Common myeloid progenitor, CD34-positive (primary cell): ENCODE results near the gene ZFHX3.

Source experiments
- CTCF ChIA-PET: fragments of 350-600 bp; sonication (Branson Sonifier 250); formaldehyde crosslinking; loops from one replicate; lab custom pipeline; 2021; ENCODE audit warnings: antibody characterized with exemption; lab: Charles Lee
- POLR2A ChIA-PET: fragments of 350-600 bp; sonication (Branson Sonifier 250); formaldehyde crosslinking; loops from one replicate; lab custom pipeline; 2021; ENCODE audit warnings: antibody characterized with exemption; lab: Charles Lee
- DNase-seq, 3 donors: peaks; one replicate each; pipeline versions ENCODE4 v3.0.0 to v3.0.0-alpha.2; 2013
- H3K27ac ChIP-seq, 2 experiments: 1 replicate in 1 of 2; 2 replicates in 1 of 2; pipeline ENCODE4 v1.7.0; 2013; ENCODE audit warnings: inconsistent platforms in 2 of 2, low read length in 2 of 2, mild to moderate bottlenecking in 2 of 2, low read depth in 1 of 2, moderate library complexity in 1 of 2; ENCODE audit not compliant: severe bottlenecking in 2 of 2, insufficient read depth in 1 of 2, poor library complexity in 1 of 2
- H3K27me3 ChIP-seq, 5 experiments: replicated peaks in 2 of 5; 1 replicate in 3 of 5; 2 replicates in 2 of 5; pipeline versions ENCODE4 v1.6.1 to v1.7.0; 2013; ENCODE audit warnings: low read length in 4 of 5, mild to moderate bottlenecking in 2 of 5, moderate library complexity in 2 of 5, inconsistent platforms in 1 of 5; ENCODE audit not compliant: insufficient read depth in 5 of 5, control insufficient read depth in 4 of 5
- H3K36me3 ChIP-seq, 4 experiments: 1 replicate in 2 of 4; 2 replicates in 2 of 4; pipeline versions ENCODE4 v1.6.1 to v1.7.0; 2013; ENCODE audit warnings: low read length in 3 of 4, control low read depth in 1 of 4, mild to moderate bottlenecking in 1 of 4; ENCODE audit not compliant: control insufficient read depth in 4 of 4, insufficient read depth in 4 of 4
- H3K4me1 ChIP-seq, 4 experiments: 1 replicate in 3 of 4; 2 replicates in 1 of 4; pipeline versions ENCODE4 v1.6.1 to v1.7.1; 2013; ENCODE audit warnings: low read length in 3 of 4, mild to moderate bottlenecking in 3 of 4, control low read depth in 1 of 4, inconsistent platforms in 1 of 4, moderate library complexity in 1 of 4; ENCODE audit not compliant: control insufficient read depth in 4 of 4, insufficient read depth in 4 of 4; ENCODE audit errors: control extremely low read depth in 1 of 4
- H3K4me3 ChIP-seq, 7 experiments: 1 replicate in 4 of 7; 2 replicates in 3 of 7; pipeline versions ENCODE4 v1.5.1 to v1.7.0; 2013; ENCODE audit warnings: mild to moderate bottlenecking in 7 of 7, low read length in 6 of 7, moderate library complexity in 6 of 7, inconsistent platforms in 2 of 7, low read depth in 2 of 7, control low read depth in 1 of 7; ENCODE audit not compliant: insufficient read depth in 4 of 7, control insufficient read depth in 1 of 7; ENCODE audit errors: extremely low read depth in 1 of 7
- H3K9me3 ChIP-seq, 5 experiments: 1 replicate in 4 of 5; 2 replicates in 1 of 5; pipeline versions ENCODE4 v1.6.1 to v1.7.1; 2013; ENCODE audit warnings: low read length in 4 of 5, mild to moderate bottlenecking in 2 of 5, inconsistent platforms in 1 of 5, low read depth in 1 of 5, moderate library complexity in 1 of 5; ENCODE audit not compliant: control insufficient read depth in 4 of 5, insufficient read depth in 2 of 5; ENCODE audit errors: control extremely low read depth in 1 of 5
- WGBS: methylation state at CpG from one replicate; pipeline ENCODE4 v1.1.5; 2013; ENCODE audit not compliant: insufficient coverage; 5-methylcytosine and 5-hydroxymethylcytosine counted together

Gene ZFHX3

DNA sequence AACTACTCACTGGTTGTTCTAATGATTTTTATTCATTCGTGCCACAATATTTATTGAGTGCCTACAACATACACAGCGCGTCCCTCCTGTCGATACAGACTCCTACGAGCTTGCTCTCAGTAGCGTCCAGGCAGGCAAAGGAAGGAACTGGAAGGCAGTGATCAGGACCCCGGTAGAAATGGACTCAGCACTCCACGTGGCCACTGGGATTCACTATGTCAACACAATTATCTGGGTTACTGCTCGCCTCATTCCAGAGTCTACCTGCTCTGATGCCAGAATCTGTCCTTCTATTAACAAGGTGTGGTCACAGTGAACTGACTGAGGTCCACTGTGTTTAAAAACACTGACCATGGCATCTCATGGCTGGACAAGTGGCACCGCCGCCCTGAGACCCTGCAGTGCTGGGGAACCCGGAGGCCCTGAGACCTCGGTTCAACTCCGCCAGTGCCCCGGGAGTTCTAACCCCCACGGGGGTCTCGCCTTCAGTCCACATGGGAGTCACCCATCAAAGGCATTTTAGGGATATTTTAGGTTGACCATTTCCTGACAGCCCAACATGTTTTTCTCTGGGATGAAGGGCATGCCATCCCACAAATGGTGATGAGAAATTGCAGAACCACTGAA is 71.4 kb downstream of the ZFHX3 start:
- Histone ChIP-seq H3K9me3 (no peaks in the 10 kb centered on the region), H3K36me3 (no peaks in the 10 kb centered on the region), H3K27ac (no peak overlapping the region), H3K4me1 (peaks cover 0 to 4% (median 0%) of the 10 kb centered on the region in 4 experiments), H3K4me3 (no peak overlapping the region), H3K27me3 (no peaks in the 10 kb centered on the region)
- 94% methylated on average over 17 of the region's 17 CpGs for WGBS
- CTCF ChIA-PET = no interaction called here
- POLR2A ChIA-PET = no interaction called here
- no peak for DNase-seq

- ChIA-PET CTCF (interaction anchor here (0.6 to 1.4 kb wide), 2 partner anchors 11 to 302 kb away, joined by 3 read pairs; no protein-coding TSS in a partner anchor), POLR2A (no interaction called here)
- H3K36me3 ChIP-seq = no peaks in the 10 kb centered on the region
- 100% methylated on average over 2 of the region's 5 CpGs for WGBS
- no peak overlapping the region for H3K4me3 ChIP-seq
- no peak for DNase-seq
- peaks cover 0 to 4% (median 0%) of the 10 kb centered on the region in 4 experiments for H3K4me1 ChIP-seq
- H3K27ac ChIP-seq = no peak overlapping the region
- H3K27me3 ChIP-seq = no peaks in the 10 kb centered on the region
- H3K9me3 ChIP-seq = no peaks in the 10 kb centered on the region
Measured at GRCh38 chr16:72975809-72976437, 72.0 kb downstream of the ZFHX3 start.

GRCh38 chr16:72974142-72974769 is 73.7 kb downstream of the ZFHX3 start:
- DNase-seq = no peak
- Histone ChIP-seq H3K27me3 (no peaks in the 10 kb centered on the region), H3K36me3 (no peaks in the 10 kb centered on the region), H3K4me3 (no peak overlapping the region), H3K4me1 (peaks cover 0 to 6% (median 2%) of the 10 kb centered on the region in 4 experiments), H3K9me3 (no peaks in the 10 kb centered on the region), H3K27ac (no peak overlapping the region)
- POLR2A ChIA-PET = no interaction called here
- CTCF ChIA-PET = interaction anchor here (0.6 to 1.3 kb wide), 3 partner anchors 32 to 141 kb away, joined by 3 to 5 read pairs (median 3); no protein-coding TSS in a partner anchor
- 100% methylated on average over 9 of the region's 13 CpGs for WGBS

GRCh38 chr16:72972878-72973571 is 74.9 kb downstream of the ZFHX3 start:
- no peak for DNase-seq
- H3K27me3 ChIP-seq = no peaks in the 10 kb centered on the region
- ChIA-PET POLR2A (no interaction called here), CTCF (no interaction called here)
- H3K36me3 ChIP-seq = no peaks in the 10 kb centered on the region
- H3K4me1 ChIP-seq = peaks cover 0 to 10% (median 2%) of the 10 kb centered on the region in 4 experiments
- no peaks in the 10 kb centered on the region for H3K9me3 ChIP-seq
- 96% methylated on average over 7 of the region's 7 CpGs for WGBS
- no peak overlapping the region for H3K27ac ChIP-seq
- no peak overlapping the region for H3K4me3 ChIP-seq

DNA sequence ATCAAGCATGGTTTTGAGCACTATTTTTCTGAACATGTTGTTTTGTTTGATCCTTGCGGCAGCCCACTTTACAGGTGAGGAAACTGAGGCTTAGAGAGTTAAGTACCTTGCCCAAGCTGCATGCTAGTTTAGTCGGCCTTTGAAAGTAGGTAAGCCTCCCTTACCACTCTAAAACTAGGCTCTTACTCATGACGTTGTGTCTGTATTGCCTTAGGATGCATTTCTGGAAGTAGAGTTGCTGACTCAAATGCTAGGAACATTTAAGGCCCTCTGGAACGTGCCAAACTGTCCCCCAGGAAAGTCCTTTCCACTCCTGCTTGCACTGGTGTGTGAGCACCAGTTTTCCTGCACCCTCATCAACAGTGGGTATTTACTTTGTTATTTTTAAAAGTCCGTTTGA is 76.6 kb downstream of the ZFHX3 start:
- ChIA-PET POLR2A (no interaction called here), CTCF (interaction anchor here (1.2 kb wide), 1 partner anchor 139 kb away, joined by 3 read pairs; no protein-coding TSS in a partner anchor)
- Histone ChIP-seq H3K36me3 (no peaks in the 10 kb centered on the region), H3K27ac (no peak overlapping the region), H3K4me3 (no peak overlapping the region), H3K9me3 (no peaks in the 10 kb centered on the region), H3K4me1 (peaks cover 0 to 10% (median 2%) of the 10 kb centered on the region in 4 experiments), H3K27me3 (no peaks in the 10 kb centered on the region)
- DNase-seq = no peak
- WGBS = 96% methylated on average over 3 of the region's 5 CpGs

DNA sequence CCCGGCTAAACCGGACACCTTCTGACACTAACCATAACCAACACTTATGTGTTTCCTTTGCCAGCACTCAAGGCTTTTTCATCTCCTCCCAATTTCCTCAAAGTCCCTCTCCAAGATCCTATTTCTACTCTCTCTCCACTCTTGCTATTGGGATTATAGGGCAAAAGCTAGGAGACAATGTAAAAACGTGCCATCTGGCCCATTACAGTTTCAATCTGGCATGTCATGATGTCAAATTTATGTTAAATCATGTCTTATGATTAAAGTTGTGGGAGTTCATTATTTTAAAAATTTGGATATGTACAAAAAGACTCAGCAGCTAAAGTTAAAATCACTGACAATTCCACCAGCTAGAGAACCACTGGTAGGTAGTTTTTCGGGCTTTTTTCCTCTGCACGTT is 77.3 kb downstream of the ZFHX3 start:
- ChIA-PET CTCF (interaction anchor here (1.2 to 1.3 kb wide), 2 partner anchors 12 to 138 kb away, joined by 3 read pairs; no protein-coding TSS in a partner anchor), POLR2A (no interaction called here)
- H3K9me3 ChIP-seq = no peaks in the 10 kb centered on the region
- DNase-seq = no peak
- H3K27me3 ChIP-seq = no peaks in the 10 kb centered on the region
- H3K4me3 ChIP-seq = no peak overlapping the region
- WGBS = 100% methylated on average over 4 of the region's 5 CpGs
- H3K27ac ChIP-seq = no peak overlapping the region
- peaks cover 0 to 10% (median 2%) of the 10 kb centered on the region in 4 experiments for H3K4me1 ChIP-seq
- H3K36me3 ChIP-seq = no peaks in the 10 kb centered on the region
